ENCODE measurements around the gene MYO5B.

- no peak for TF ChIP-seq CTCF (IDR thresholded peaks at IDR 0.05)
- no peak for TF ChIP-seq POLR2A (IDR thresholded peaks at IDR 0.05)
Measured at GRCh38 chr18:49842656-49843055, 352.3 kb downstream of the MYO5B start.

Data from Peyer's patch (tissue), 4 donors.